IPS DF 4.7 (cell line): ENCODE results near the gene FUT3.
"Not testable (repeated sequence)": the region's sequence is repeated elsewhere in the genome, so short reads cannot be mapped to it uniquely, and the experiment has no call there.

Experiments used
- DNase-seq: peaks from one replicate; pipeline ENCODE4 v3.0.0-alpha.2; 2013; ENCODE audit warnings: low spot score; ENCODE audit errors: extremely low read depth

Gene FUT3

GRCh38 chr19:5882421-5882968 lies 31.2 kb upstream of the FUT3 start:
- DNase-seq: no peak

- DNase-seq: no peak
Observed at GRCh38 chr19:5881543-5882299, 30.5 kb upstream of the FUT3 start.

GRCh38 chr19:5880604-5881078 lies 29.4 kb upstream of the FUT3 start:
- no peak for DNase-seq

- DNase-seq: no peak
Observed at GRCh38 chr19:5880196-5880595, 28.9 kb upstream of the FUT3 start.

- DNase-seq: no peak
Observed at GRCh38 chr19:5877882-5878281, 26.6 kb upstream of the FUT3 start.

DNA sequence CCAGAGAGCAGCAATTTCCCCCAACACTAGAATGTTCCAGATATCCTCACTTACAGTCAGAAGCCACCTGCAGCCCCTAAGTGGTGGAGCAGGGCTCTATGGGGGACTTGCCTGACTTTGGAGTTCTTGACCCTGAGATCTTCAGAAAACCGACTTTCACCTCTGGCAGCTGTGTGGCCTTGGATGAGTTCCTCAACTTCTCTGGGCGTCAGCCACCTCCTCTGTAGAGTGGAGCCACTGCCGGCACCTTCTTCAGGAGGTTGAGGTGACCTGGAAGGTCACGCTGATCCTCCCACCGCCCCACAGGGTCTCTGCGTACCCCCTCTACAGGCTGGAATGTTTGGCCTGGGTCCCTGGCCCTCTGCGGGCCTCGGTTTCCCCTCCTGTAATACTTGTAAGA lies 26.2 kb upstream of the FUT3 start:
- DNase-seq: no peak

GRCh38 chr19:5874496-5874895 lies 23.2 kb upstream of the FUT3 start:
- DNase-seq: not testable (repeated sequence)

DNA sequence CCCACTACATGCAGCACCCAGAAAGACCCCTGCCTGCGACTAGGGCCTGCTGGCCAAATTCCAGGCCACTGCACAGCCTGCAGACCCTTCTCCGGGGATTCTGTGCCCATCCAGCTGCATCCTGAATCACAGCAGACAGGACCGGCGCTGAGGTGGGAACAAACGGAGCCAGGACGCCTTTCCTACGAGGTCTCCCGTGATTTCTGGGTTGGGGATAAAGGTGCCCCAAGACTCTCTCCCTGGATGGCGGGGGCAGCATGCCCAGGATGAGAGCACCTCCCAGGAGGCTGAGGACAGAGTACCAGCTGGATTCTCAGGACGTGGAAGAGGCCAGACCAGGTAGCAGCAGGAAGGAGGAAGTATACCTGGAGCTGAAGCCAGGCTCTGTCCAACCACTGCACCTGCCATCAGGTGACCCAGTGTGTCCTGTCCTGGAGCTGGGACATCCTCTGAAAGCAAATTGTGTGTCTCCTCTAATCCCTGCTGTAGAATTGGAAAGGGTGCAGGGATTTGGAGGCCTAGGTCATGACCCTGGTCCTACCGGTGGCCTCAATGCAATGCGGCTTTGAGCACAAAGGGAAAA lies 22.5 kb upstream of the FUT3 start:
- DNase-seq: no peak

DNA sequence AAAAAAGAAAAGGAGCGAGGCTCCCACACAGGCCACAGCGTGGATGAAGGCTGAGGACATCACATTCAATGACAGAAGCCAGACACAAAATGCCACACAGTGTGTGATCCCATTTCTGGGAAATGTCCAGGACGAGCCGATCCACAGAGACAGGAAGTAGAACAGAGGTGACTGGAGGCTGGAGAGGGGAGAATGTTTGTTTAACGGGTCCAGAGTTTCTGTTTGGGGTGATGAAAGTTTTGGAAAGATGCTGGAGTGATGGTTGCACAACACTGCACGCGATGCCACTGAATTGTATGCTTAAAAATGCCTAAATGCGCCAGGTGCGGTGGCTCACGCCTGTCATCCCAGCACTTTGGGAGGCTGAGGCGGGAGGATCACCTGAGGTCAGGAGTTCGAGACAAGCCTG lies 19.7 kb upstream of the FUT3 start:
- no peak for DNase-seq

DNA sequence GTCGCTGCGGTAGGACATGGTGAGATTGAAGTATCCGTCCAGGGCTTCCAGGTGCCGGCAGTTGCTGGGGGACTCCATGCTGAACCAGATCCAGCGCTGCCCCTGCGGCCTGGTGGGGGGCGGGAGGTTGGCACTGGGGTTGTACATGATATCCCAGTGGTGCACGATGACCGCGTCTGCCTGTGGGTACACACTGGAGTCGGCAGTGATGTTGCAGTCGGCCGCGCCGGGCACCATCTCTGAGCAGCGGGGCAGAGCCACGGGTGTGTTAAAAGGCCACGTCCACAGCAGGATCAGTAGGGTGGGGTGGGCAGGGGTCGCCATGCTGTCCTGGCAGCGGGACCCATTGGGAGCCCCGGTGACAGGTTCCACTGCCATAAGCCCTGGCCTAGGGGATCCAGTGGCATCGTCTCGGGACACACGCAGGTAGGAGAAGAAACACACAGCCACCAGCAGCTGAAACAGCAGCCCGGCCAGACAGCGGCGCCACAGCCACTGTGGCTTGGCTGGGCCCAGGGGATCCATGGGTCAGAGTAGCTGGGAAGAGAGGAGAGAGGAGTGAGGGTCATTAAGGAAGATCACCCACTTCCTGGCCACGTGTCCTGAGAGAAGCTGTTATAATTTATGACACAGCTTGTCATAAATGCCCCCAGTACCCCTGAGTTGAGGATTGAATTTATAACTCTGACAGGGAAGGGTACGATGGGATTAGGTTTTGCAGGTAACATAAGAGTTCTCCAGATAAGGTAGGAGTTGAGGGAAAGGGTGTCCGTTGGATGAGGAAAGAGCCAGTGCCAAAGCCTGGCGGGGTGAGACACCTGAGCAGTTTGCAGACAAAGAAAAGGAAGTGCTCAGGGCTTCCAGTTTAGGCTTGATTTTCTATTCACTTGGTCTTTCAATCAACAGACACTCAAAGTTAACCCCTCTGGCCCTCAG lies 16.2 kb upstream of the FUT3 start:
- DNase-seq: no peak

GRCh38 chr19:5865772-5866171 lies 14.5 kb upstream of the FUT3 start:
- no peak for DNase-seq

DNA sequence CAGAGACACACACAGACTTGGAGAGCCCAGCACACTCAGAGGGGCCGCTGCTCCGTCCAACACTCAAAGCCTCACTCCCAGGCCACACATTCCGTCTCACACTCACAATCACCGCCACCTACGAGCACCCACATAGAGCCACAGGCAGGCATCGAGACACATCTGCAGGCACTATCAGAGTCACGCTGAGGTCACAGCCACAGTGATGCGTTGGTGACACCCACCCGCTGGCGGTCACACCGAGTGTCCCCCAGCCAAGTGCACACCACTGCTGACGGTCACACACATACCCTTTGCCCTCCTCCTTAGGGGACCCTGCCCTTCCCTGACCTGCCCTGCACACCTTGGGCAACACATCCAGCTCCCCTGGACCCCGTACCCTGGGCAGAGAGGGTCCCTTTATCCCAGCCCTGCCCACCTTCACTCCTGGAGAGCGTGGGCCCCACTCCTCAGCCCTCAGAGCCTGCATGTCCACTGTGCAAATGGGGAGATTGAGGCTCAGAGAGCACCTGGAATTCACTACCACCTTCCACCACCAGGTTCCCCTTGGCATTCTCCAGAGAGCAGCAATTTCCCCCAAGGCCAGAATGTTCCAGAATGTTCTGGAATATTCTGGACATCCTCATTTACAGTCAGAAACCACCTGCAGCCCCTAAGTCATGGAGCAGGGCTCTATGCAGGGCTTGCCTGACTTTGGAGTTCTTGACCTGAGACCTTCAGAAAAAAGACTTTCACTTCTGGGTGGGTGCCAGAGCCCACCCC lies 13.7 kb upstream of the FUT3 start:
- DNase-seq: no peak

- no peak for DNase-seq
Observed at GRCh38 chr19:5864013-5864720, 12.9 kb upstream of the FUT3 start.

- DNase-seq: no peak
Observed at GRCh38 chr19:5863030-5863665, 11.9 kb upstream of the FUT3 start.

GRCh38 chr19:5857203-5858081 lies 6.2 kb upstream of the FUT3 start:
- DNase-seq: no peak

DNA sequence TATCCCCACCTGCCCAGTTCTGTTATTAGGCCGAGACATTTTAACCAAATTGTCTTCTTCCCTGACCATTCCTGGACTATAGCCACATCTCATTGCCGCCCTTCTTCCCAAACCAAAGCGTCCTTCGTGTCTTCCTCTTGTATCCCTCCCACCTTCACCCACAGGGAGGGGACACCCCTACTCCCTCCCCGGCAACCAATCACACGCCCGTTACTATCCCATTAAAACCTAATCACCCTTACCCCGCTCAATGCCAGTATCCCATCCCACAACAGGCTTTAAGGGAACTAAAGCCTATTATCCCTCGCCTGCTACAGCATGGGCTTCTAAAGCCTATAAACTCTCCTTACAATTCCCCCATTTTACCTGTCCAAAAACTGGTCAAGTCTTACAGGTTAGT lies 3.9 kb upstream of the FUT3 start:
- DNase-seq: not testable (repeated sequence)

DNA sequence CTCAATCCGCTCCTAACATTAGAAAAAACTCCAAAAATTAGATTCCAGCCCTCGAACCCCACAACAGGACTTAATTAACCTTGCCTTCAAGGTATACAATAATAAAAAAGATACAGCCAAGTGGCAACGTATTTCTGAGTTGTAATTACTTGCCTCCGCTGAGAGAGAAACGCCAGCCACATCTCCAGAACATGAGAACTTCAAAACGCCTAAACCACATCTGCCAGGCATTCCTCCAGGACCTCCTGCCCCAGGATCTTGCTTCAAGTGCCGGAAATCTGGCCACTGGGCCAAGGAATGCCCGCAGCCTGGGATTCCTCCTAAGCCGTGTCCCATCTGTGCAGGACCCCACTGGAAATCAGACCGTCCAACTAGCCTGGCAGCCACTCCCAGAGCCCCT lies 2.9 kb upstream of the FUT3 start:
- DNase-seq: not testable (repeated sequence)

GRCh38 chr19:5850743-5851293 lies 431 bp downstream of the FUT3 start:
- no peak for DNase-seq

- DNase-seq: no peak
Observed at GRCh38 chr19:5850189-5850588, 1.1 kb downstream of the FUT3 start.
